MM.1S (cell line): ENCODE measurements around the gene C8G.

Source experiments
- DNase-seq: peaks from one replicate; pipeline ENCODE4 v3.0.0-alpha.2; 2015
- H2AFZ ChIP-seq: fragments of 300-600 bp; sonication (generic); 2 replicates; pipeline ENCODE4 v1.6.0; 2016; ENCODE audit warnings: antibody characterized with exemption, low read length
- H3F3A ChIP-seq: fragments of 300-600 bp; sonication (generic); 2 replicates; pipeline ENCODE4 v1.6.1; 2016; ENCODE audit warnings: mild to moderate bottlenecking, antibody characterized with exemption, low read length, moderate library complexity, mixed read lengths; ENCODE audit not compliant: insufficient read depth
- H3K27ac ChIP-seq: fragments of 300-600 bp; sonication (generic); 2 replicates; pipeline ENCODE4 v1.5.1; 2016; ENCODE audit warnings: mild to moderate bottlenecking, low read length
- H3K27me3 ChIP-seq: fragments of 300-600 bp; sonication (generic); replicated peaks from 2 replicates; pipeline ENCODE4 v1.6.0; 2016; ENCODE audit warnings: low read length; ENCODE audit not compliant: insufficient read depth
- H3K36me3 ChIP-seq: fragments of 300-600 bp; sonication (generic); replicated peaks from 2 replicates; pipeline ENCODE4 v1.6.1; 2016; ENCODE audit warnings: mild to moderate bottlenecking, low read length, mixed read lengths; ENCODE audit not compliant: insufficient read depth
- H3K4me1 ChIP-seq: fragments of 300-600 bp; sonication (generic); 2 replicates; pipeline ENCODE4 v1.6.1; 2016; ENCODE audit warnings: low read length, mixed read lengths
- H3K4me2 ChIP-seq: fragments of 300-600 bp; sonication (generic); 2 replicates; pipeline ENCODE4 v1.6.0; 2016; ENCODE audit warnings: low read depth, low read length
- H3K4me3 ChIP-seq: fragments of 300-600 bp; sonication (generic); 2 replicates; pipeline ENCODE4 v1.5.1; 2016; ENCODE audit warnings: low read length, mixed read lengths
- H3K79me2 ChIP-seq: fragments of 300-600 bp; sonication (generic); 2 replicates; pipeline ENCODE4 v1.6.1; 2016; ENCODE audit warnings: mixed run types, low read length, mixed read lengths
- H3K9ac ChIP-seq: fragments of 300-600 bp; sonication (generic); 2 replicates; pipeline ENCODE4 v1.6.1; 2016; ENCODE audit warnings: low read length, mixed read lengths
- H3K9me2 ChIP-seq: fragments of 300-600 bp; sonication (generic); replicated peaks from 2 replicates; pipeline ENCODE4 v1.6.1; 2016; ENCODE audit warnings: mild to moderate bottlenecking, low read length, mixed read lengths; ENCODE audit not compliant: insufficient read depth
- H3K9me3 ChIP-seq: fragments of 300-600 bp; sonication (generic); replicated peaks from 2 replicates; pipeline ENCODE4 v1.6.1; 2016; ENCODE audit warnings: mild to moderate bottlenecking, low read length, mixed read lengths; ENCODE audit not compliant: insufficient read depth
- H4K20me1 ChIP-seq: fragments of 300-600 bp; sonication (generic); 2 replicates; pipeline ENCODE4 v1.6.1; 2016; ENCODE audit warnings: mild to moderate bottlenecking, low read length, moderate library complexity, mixed read lengths; ENCODE audit not compliant: insufficient read depth
- EZH2 ChIP-seq: fragments of 300-600 bp; sonication (generic); optimal IDR thresholded peaks from 2 replicates; pipeline ENCODE3; 2017; ENCODE audit warnings: low read depth, mild to moderate bottlenecking, antibody characterized with exemption, low read length, mixed read lengths
- EZH2phosphoT487 ChIP-seq: fragments of 300-600 bp; sonication (generic); IDR thresholded peaks from 2 replicates; pipeline ENCODE4 v1.6.1; 2018; ENCODE audit warnings: antibody characterized with exemption, low read length
- TF ChIP-seq, protein P1 (sequence below): fragments of 300-600 bp; sonication (generic); IDR thresholded peaks from 2 replicates; pipeline ENCODE4 v1.5.1; 2016; ENCODE audit warnings: antibody characterized with exemption, low read length, mixed read lengths

C8G gene

DNA sequence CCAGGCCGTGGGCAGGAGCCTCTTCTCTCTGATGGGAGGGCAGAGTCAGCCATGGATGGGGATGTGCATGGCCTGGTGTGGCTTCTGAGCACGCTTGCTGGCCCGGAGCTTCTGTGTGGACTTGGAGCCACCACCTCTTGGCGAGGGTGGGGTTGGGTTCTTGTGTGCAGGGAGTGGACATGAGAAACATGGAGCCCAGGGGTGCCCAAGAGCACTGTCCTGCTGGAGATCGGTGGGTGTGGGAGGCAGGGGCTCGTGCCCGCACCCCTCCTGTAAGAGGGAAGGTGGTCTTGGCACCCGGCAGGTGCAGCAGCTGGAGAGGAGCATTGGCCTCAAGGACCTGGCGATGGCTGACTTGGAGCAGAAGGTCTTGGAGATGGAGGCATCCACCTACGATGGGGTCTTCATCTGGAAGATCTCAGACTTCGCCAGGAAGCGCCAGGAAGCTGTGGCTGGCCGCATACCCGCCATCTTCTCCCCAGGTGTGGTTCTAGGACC lies 24.3 kb upstream of the C8G start:
- Histone ChIP-seq H3K4me3 (no peak overlapping the region), H3F3A (no peaks in the 10 kb centered on the region), H3K36me3 (peaks cover 7% of the 10 kb centered on the region), H3K9me2 (no peaks in the 10 kb centered on the region), H3K4me1 (no peaks in the 10 kb centered on the region), H3K27ac (no peak overlapping the region), H3K4me2 (no peak overlapping the region), H3K79me2 (peaks cover 29% of the 10 kb centered on the region), H4K20me1 (no peaks in the 10 kb centered on the region), H3K27me3 (no peaks in the 10 kb centered on the region), H3K9ac (no peak overlapping the region), H3K9me3 (no peaks in the 10 kb centered on the region), H2AFZ (no peak overlapping the region)
- TF ChIP-seq, protein P1, sequence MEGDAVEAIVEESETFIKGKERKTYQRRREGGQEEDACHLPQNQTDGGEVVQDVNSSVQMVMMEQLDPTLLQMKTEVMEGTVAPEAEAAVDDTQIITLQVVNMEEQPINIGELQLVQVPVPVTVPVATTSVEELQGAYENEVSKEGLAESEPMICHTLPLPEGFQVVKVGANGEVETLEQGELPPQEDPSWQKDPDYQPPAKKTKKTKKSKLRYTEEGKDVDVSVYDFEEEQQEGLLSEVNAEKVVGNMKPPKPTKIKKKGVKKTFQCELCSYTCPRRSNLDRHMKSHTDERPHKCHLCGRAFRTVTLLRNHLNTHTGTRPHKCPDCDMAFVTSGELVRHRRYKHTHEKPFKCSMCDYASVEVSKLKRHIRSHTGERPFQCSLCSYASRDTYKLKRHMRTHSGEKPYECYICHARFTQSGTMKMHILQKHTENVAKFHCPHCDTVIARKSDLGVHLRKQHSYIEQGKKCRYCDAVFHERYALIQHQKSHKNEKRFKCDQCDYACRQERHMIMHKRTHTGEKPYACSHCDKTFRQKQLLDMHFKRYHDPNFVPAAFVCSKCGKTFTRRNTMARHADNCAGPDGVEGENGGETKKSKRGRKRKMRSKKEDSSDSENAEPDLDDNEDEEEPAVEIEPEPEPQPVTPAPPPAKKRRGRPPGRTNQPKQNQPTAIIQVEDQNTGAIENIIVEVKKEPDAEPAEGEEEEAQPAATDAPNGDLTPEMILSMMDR, result no peak
- TF ChIP-seq EZH2phosphoT487 (no peak), EZH2 (no peak)
- no peak for DNase-seq

DNA sequence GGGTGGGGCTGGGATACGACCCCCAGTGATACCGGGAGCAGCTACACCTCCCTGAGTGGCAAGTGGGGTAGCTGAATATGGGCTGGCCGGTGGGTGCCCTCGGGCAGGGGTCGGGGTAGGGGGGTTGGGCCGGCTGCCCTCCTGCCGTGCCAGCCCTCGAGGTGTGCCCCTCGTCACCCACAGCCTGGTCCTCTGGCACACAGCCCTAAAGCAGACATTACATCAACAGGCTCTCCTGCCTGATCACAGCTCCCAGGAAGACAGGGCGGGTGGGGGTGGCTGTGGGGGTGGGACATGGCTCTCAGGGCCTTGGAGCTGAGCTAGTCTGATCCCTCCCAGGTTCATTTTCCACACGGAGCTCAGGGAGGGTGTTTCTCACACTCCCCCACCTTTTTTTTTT lies 23.7 kb upstream of the C8G start:
- H3K79me2 ChIP-seq, result peaks cover 24% of the 10 kb centered on the region
- H3K4me2 ChIP-seq, result no peak overlapping the region
- H3K9ac ChIP-seq, result no peak overlapping the region
- H3F3A ChIP-seq, result no peaks in the 10 kb centered on the region
- no peaks in the 10 kb centered on the region for H3K9me2 ChIP-seq
- H3K36me3 ChIP-seq, result peaks cover 7% of the 10 kb centered on the region
- no peaks in the 10 kb centered on the region for H3K4me1 ChIP-seq
- no peaks in the 10 kb centered on the region for H3K9me3 ChIP-seq
- H2AFZ ChIP-seq, result no peak overlapping the region
- H3K27me3 ChIP-seq, result no peaks in the 10 kb centered on the region
- TF ChIP-seq, protein P1, result no peak
- TF ChIP-seq EZH2 (no peak), EZH2phosphoT487 (no peak)
- no peaks in the 10 kb centered on the region for H4K20me1 ChIP-seq
- no peak overlapping the region for H3K27ac ChIP-seq
- no peak overlapping the region for H3K4me3 ChIP-seq
- DNase-seq, result no peak

DNA sequence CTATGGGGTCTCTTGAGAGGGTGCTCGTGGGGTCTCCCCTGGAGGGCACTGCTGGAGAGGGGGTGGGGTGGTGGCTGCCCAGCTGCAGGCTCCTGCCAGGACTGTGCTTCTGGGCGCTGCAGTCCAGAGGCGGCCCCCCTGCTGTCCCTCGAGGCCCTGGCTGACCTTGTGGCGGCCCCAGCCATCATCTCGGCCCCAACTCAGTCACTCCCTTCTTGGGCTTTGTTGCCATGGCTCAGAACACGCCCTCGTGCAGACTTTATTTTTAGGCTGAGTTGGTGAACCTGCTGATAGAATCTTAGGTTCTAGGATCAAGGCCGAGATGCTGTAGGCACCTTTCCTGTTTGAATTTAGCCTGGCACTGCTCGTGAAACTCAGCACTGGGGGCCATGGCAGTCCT lies 23.3 kb upstream of the C8G start:
- Histone ChIP-seq H3K4me1 (no peaks in the 10 kb centered on the region), H2AFZ (no peak overlapping the region), H4K20me1 (no peaks in the 10 kb centered on the region), H3K79me2 (peaks cover 20% of the 10 kb centered on the region), H3K36me3 (peaks cover 7% of the 10 kb centered on the region), H3K9me2 (no peaks in the 10 kb centered on the region), H3K9ac (no peak overlapping the region), H3K27ac (no peak overlapping the region), H3K9me3 (no peaks in the 10 kb centered on the region), H3K27me3 (no peaks in the 10 kb centered on the region), H3K4me3 (no peak overlapping the region), H3K4me2 (no peak overlapping the region), H3F3A (no peaks in the 10 kb centered on the region)
- no peak for DNase-seq
- TF ChIP-seq EZH2phosphoT487 (no peak), EZH2 (no peak)
- TF ChIP-seq, protein P1, result no peak
